Activated CD4-positive, CD25-positive, alpha-beta regulatory T cell treated with anti-CD3 and anti-CD28 coated beads, Interleukin-2, amount 50 U/mL, for 24 hours (primary cell): ENCODE results near the gene C2CD2L.
"Not testable (repeated sequence)": the region's sequence is repeated elsewhere in the genome, so short reads cannot be mapped to it uniquely, and the experiment has no call there.

ENCODE experiments used
- ATAC-seq, 2 donors: fragments of 150-1000 bp; cut with Tn5 transposase; one replicate each; pipeline ENCODE4 v1.10.0; 2021; ENCODE audit warnings: mild to moderate bottlenecking in 1 of 2, moderate library complexity in 1 of 2

C2CD2L gene

DNA sequence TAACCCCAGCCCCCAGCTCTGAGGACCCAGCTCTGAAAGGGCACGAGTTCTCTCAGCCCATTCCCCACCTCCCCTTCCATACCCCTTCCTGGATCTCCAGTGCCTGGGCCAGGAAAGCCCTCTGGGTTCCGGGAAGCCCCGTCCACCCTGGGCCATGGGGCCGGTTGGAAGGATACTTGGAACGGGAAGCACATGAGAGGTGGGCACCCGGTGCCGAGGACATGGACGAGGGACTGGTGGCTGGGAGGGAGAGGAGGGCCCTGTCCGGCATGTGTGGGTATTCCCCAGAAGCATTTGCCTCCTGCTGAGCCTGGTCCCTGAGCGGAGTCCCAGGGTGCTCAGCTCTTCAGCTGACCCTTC, 9.1 kb downstream of the C2CD2L start:
- ATAC-seq: no peak

- no peak for ATAC-seq
Observed at GRCh38 chr11:119116601-119117000, 9.5 kb downstream of the C2CD2L start.

DNA sequence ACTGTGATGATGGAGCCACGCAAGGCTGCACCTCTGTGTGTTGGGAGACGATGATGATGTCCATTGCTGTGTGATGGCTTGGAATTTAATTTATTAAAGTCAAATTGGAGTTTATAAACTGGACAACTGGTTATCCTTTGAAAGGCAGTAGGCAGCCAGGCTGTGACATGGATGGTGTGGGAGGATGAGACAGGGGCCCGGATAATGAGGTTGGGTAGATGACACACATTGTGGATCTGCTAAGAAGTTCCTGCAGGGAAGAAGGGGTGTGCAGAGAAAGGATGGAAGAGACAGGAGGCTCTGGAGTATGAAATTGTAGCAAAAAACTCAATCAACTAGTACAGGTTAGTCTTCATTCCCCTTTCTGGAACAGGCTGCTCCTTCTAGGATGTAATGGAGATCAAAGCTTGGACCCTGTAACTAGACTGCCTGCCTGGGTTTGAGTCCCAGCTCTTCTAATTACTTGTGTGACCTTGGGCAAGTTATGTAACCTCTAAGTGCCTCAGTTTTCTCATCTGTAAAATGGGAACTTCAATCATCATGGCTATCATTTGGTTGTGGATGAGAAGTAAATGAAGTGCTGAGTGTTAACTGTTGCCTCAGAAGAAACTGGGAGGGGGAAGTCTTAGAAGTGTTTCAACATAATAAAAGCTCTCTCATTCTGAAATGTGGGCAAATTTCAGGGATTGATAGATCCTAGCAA, 10.0 kb downstream of the C2CD2L start:
- no peak for ATAC-seq

GRCh38 chr11:119118227-119118626, 11.1 kb downstream of the C2CD2L start:
- ATAC-seq: no peak

- no peak for ATAC-seq
Observed at GRCh38 chr11:119118946-119119345, 11.8 kb downstream of the C2CD2L start.

DNA sequence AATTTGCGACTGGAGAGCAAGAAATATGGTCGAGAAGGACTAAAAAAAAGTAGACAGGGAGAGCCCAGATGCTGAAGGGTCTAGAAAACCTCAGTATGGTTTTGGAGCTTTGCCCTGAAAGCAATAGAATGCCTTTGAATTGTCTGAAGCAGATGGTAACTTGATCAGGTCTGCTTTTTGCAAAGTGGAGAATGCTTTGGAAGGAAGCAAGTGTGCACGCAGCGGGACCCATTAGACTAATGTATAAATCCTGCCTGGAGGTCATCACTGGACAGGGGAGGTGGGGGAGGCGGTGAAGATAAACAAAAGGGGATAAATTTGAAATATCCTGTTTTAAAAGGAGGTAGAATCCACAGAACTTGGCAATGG, 13.5 kb downstream of the C2CD2L start:
- ATAC-seq: no peak

DNA sequence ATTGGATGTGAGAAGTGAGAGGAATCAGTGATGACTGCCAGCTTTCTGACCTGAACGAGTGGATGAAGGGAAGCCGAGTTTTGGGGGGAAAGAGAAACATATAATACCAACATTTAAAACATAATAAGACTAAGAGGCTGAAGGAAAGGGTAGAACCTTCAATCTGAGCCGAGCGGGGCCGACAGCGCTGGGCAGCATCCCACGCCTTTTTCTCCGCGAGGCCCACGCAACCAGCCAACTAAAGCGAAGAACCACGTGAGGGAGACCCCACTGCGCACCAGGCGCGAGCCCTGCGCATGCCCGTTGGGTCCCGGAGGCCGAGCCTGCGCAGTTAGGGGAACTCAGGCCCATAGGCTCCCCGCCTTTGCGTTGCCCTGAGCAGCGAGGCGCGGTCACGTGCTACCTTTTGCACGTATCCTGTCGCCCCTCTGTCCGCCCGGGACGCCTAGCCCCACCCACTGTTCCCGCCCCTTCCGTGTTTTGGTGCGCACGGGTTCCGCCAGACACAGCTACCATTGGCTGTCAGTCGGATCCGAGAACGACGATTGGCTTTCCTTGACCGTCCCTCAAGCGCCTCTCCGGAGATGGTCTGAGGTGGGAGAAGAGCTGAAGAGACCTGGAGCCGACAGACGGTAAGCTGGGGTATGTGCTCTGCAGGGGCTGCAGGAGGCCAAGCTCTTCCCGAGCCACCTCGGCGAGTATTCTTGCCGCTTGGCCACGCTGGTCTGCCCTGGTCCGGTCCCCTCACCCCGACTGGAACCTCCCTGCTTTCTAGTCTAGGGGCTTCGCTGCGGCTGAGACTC, 14.1 kb downstream of the C2CD2L start, which contains the start of gene HINFP:
TSS of gene HINFP (plus strand) at position 573 of the 803 bp plus-strand sequence. CDS start 5,365 bp downstream, outside the sequence.
- ATAC-seq: peak; percentile 96 to 97

- ATAC-seq: no peak
Observed at GRCh38 chr11:119121811-119122124, 14.6 kb downstream of the C2CD2L start.

GRCh38 chr11:119125821-119126220, 18.7 kb downstream of the C2CD2L start:
- ATAC-seq: no peak

DNA sequence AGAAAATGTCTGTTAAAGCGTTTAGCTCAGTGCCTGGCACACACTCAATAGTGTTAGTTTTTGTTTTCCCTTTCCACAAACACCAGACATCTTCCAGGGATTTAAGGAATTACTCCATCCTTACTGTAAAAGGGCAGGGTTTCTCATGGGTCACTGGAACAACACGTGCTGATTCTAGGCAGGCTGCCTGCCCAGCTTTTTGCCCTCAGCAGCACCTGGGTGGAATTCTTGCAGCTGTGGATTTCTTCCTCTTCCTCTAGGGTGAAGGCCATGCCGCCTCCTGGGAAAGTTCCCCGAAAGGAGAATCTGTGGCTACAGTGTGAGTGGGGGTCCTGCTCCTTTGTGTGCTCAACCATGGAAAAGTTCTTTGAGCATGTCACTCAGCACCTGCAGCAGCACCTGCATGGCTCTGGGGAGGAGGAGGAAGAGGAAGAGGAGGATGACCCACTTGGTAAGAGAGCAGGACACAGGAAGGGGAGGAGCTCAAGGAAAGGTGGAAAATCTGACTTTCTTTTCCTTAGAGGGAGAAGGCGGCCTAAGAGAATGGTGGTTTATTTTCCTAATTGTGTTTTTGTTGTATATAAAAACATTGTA, 19.6 kb downstream of the C2CD2L start:
- no peak for ATAC-seq

GRCh38 chr11:119130662-119131061, 23.5 kb downstream of the C2CD2L start:
- ATAC-seq: no peak

DNA sequence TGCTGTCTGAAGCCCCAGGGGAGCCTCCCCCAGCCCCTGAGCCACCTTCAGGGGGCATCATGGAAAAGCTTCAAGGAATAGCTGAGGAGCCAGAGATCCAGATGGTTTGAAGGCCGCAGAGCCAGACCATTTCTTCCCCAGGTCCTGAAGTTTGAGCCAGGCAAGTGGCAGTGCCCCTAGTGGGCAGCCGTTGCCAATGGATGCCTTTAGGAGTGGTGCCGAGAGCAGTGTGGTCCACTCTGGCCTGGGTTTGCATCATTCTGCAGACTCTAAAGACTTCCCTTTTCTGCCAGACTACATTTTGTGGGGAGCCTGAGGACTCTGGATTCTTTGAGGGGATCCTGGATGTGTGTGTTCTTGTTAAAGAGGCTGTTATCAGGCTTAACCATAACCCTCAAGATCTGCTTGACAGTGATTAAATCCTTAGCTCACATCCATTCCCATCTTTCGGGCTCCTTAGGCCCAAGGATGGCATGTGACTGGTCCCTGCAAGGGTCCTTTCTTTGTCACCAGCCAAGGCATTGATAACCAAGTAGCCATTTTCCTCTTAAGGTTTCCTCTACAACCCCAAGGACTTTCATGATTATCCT, 27.3 kb downstream of the C2CD2L start:
- peak in 1 of 2 donors; percentile 27 for ATAC-seq

DNA sequence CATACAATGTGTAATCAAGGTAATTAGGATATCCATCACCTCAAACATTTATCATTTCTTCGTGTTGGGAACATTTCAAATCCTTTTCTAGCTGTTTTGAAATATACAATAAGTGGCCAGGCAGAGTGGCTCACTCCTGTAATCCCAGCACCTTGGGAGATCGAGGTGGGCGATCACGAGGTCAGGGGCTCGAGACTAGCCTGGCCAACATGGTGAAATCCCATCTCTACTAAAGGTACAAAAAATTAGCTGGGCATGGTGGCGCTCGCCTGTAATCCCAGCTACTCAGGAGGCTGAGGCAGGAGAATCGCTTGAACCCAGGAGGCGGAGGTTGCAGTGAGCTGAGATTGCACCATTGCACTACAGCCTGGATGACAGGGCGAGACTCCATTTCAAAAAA, 32.1 kb downstream of the C2CD2L start:
- not testable (repeated sequence) for ATAC-seq

DNA sequence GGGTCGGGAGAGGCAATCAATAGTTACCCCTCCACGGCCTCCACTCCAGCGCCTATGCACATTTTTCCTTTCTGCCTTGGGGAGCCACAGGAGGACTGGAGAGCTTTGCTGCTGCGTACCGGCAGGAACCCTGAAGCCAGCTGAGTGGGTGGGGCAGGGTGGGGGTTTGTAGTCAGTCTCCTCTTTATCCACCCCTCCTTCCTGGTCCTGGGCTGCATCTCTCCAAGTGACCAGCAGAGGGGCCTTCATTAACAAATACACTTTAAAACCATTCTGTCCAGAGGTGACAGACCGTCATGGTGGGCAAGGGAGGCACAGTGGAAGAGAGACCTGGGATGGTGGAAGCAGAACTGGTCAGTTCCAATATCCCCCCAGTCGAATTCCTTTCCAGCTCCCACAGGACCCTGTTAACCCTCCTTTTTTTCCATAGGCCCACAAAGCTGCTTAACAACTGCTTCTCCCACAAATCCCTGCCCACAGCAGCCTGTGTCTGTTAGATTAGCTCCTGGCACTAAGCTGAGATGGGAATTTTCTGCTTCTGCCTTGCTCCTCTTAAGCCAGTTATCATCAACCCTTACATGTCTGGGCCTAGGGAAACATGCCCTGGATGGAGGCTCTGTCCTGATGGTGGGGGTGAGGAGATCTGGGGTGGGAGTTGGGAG, 37.8 kb downstream of the C2CD2L start:
- ATAC-seq: peak; percentile 29 to 48

DNA sequence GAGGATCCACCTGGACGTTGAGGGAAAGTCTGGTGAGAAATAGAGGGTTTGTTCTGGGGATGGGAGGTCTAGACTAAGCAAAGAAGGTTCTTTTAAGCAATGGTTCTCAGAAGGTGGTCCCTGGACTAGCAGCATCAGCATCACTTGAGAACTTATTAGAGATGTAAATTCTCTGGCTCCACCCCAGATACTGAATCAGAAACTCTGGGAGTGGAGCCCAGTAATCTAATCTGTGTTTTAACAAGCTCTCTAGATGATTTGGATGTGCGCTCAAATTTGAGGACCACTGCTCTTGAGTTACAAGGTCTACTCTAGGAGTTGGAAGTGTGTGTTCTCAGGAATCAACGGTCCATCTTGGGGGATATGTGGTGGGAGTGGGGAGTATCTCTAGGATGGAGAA, 38.4 kb downstream of the C2CD2L start:
- no peak for ATAC-seq

GRCh38 chr11:119147604-119148333, 40.6 kb downstream of the C2CD2L start:
- no peak for ATAC-seq

DNA sequence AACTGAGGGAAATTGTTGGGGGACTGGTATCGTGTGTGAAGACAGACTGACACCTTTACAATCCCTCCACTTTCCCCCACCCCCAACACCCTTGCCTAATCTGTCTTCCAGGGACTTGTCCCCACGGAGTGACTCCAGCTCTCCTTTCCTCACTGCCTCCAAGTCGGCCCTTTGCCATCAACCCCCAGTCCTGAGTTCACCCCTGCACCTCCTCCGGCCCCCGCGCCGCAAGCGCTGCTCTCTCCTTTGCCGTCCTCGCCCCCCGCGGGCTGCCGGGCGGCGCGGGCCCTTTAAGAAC, 41.5 kb downstream of the C2CD2L start:
- no peak for ATAC-seq

- ATAC-seq: peak; percentile 44 to 57
Observed at GRCh38 chr11:119149018-119149785, 42.1 kb downstream of the C2CD2L start, which contains the start of gene ABCG4. Gene ABCG4, plus strand, starts transcription at chr11:119149052. Its CDS starts 914 bp downstream, at chr11:119149966.

GRCh38 chr11:119149786-119150275, 42.7 kb downstream of the C2CD2L start:
- ATAC-seq: no peak

DNA sequence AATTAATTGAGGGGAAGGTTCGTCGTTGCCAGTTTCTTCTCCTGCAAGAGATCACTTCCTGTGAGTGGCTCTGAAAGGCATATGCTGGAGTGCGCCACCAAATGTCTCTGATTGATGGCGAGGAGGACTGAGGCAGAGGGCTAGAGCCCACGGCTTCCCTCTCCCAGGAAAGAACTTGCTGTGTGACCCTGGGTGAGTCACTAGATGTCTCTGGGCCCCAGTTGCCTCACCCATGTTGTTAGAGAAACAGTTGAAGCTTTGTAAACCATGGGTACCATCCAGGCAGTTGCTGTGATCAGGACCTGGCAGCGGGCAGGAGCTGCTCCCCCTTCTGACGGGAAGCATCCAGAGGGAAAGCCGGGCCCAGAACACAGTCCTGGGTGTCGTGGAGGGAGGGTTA, 44.9 kb downstream of the C2CD2L start:
- no peak for ATAC-seq

- ATAC-seq: no peak
Observed at GRCh38 chr11:119152604-119153003, 45.5 kb downstream of the C2CD2L start.
